ENCODE data around the gene MDN1.

MDN1 gene

DNA sequence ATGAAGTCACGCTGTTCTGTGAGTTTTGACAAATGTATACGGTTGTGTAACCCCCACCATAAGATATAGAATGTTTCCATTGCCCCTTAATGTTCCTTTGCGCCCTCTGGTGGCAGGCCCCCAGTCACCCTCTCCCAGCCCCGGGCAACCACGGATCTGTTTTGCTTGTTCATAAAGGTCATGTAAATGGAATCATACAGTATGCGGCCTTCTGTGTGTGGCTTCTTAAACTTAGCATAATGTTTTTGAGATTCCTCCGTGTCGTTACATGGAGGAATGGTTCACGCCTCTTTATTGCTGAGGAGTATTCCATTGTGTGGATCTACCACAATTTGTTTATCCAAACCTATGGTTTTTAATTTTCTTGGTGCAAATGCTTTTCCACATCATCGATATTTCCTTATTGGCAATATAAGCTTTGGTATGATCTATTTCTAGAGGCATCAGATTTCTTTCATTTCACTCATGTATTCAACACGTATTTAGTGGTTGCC is 209.4 kb downstream of the MDN1 start:
- in situ Hi-C loops (cut with HindIII; ENCODE audit: low sequenced_read_pairs), result no loop called here

GRCh38 chr6:89605861-89606260 is 213.7 kb downstream of the MDN1 start:
- in situ Hi-C loops (cut with HindIII; ENCODE audit: low sequenced_read_pairs), result no loop called here

- in situ Hi-C loops (cut with HindIII; ENCODE audit: low sequenced_read_pairs), result no loop called here
Observed at GRCh38 chr6:89604653-89605052, 214.9 kb downstream of the MDN1 start.

DNA sequence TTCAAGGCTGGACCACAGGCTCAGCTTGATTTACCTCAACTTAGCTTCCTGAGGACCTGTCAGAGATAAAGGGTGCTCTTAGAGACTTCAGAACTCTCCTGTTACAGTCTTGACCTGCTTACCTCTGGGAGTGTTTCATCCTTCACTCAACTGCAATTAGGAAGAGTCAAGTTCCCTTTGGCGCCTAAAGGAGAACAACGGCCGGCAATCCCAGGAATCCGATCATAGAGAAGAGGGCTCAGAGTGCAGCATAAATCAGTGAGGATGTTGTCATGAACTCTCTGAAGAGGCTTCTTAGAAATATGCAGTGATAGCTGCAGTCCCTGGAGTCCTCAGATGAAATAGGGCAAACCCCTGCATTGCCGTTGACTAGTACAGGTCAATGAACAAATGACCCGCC is 217.4 kb downstream of the MDN1 start:
- in situ Hi-C loops (cut with HindIII; ENCODE audit: low sequenced_read_pairs), result no loop called here

GRCh38 chr6:89599727-89600126 is 219.9 kb downstream of the MDN1 start:
- in situ Hi-C loops (cut with HindIII; ENCODE audit: low sequenced_read_pairs), result no loop called here

- in situ Hi-C loops (cut with HindIII; ENCODE audit: low sequenced_read_pairs), result no loop called here
Observed at GRCh38 chr6:89597988-89598387, 221.6 kb downstream of the MDN1 start.

DNA sequence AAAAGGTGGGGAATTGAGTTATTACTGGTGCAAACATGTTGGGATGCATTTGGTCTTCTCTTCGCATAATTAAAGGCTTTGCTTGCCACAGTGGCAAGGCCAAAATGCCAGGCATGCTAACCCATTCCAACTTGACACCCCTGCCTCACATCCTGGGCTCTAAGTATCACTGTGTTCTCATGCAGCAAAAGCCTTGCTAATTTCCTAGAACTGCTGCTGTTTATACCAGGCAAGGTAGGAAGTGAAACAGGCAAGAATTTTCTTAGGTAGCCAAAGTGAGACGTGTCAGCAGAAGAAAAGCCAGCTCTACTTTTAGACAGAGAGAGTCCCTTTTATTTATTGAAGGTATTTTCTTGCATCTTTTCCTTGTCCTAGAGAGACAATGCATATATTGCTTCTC is 222.2 kb downstream of the MDN1 start:
- in situ Hi-C loops (cut with HindIII; ENCODE audit: low sequenced_read_pairs), result no loop called here

DNA sequence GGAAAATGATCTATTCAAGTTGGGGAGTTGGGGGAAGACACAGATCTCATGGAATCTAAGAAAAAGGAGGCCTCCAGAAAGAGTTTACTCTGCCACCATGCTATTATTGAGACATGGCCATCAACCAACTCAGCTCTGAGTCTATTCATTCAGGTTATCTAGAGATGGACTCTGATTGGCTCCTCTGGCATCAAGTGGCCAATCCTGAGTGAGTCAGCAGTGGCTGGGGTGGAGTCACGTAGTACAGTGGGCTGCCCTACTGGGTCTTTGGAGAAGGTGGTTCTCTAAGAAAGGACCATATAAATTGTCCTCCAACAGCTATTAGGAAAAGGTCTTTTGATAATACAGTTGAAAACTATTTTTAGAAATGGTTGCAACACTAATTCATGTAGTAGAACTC is 223.1 kb downstream of the MDN1 start:
- in situ Hi-C loops (cut with HindIII; ENCODE audit: low sequenced_read_pairs), result no loop called here

DNA sequence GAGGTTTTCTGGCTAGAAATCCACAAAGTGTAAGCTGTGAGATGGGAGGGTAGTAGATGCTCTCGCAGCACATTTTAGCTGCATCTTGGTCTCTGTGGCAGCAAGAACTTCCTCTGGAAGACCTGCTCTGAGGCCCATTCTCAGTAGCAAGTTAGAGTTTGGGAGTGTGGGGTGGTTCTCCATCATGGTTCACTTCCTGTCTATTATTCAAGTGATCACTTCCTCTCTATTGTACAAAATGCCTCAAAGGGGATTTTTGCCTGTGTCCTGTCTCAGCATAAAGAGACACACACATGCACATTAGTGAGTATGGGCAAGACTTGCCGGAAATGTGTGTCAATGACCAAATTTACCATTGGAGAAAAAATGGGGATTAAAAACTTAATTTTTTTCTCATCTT is 223.5 kb downstream of the MDN1 start:
- in situ Hi-C loops (cut with HindIII; ENCODE audit: low sequenced_read_pairs), result no loop called here

Data from endothelial cell of hepatic sinusoid (primary cell).